ENCODE measurements around the gene RAD51B. TPM values are rescaled to one million over a fixed set of nuclear protein-coding genes. Genes with fewer than 3 reads are reported as not detected.

RAD51B gene
- total and polyA plus RNA-seq, 4 donors = 2.8 to 39.6 (median 13.3) TPM; not detected in 1

DNA sequence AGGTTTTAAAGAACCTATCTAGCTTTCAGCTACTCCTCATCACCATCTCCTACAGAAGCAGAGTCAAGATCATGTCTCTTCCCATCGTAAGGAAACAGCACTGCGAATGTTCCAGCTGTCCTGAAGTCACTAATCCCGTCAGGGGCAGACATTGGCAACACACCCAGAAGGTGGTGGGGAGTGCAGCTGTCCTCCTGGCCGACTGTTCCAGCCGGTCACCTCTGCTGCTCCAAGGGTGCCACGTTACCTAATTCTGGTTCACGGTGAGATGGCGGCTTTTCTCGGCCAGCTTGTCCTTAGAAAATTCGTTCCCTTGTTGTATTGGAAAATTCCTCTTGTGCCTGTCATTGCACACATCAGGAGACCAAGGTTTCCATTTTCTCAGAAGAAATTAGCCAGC lies 777.1 kb downstream of the RAD51B start:
- 89 to 91% methylated on average over 10 of the region's 10 CpGs for WGBS, 2 donors
- no peak overlapping the region for H3K27ac ChIP-seq (ENCODE audit: low read depth in 1 of 2, low read length in 2 of 2)
- H3K9me3 ChIP-seq (ENCODE audit: control insufficient read depth, low read length) = no peaks in the 10 kb centered on the region
- ATAC-seq (ENCODE audit: low FRiP score) = no peak
- intact Hi-C loops (cut with DNase I) = no loop called here
- H3K36me3 ChIP-seq (ENCODE audit: control insufficient read depth in 1 of 2, insufficient read depth in 2 of 2, low read length in 1 of 2) = no peaks in the 10 kb centered on the region
- no peaks in the 10 kb centered on the region for H3K27me3 ChIP-seq (ENCODE audit: control insufficient read depth in 1 of 2, insufficient read depth in 2 of 2, low read length in 1 of 2)
- H3K4me1 ChIP-seq (ENCODE audit: control insufficient read depth in 1 of 2, insufficient read depth in 2 of 2, low read length in 2 of 2) = peaks cover 0 to 2% of the 10 kb centered on the region in 2 donors
- H3K4me3 ChIP-seq (ENCODE audit: low read length in 2 of 2) = no peak overlapping the region
- DNase-seq = no peak

DNA sequence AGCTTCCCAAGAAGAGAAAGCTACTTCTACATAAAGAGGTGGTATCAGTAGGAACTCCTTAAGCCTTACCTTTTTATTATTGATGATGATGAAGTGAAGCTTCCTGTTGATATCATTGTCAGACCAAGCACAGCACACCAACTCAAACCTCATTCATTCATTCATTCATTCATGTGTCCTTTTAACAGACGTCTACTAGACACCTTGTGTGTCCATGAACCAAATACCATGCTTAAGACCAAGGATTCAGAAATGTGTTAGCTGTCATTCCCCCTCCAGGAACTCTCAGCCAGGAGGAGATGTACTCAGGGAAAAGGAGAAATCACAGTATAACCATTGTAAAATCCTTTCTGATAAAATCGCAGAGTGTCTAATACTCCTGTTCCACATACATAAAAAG lies 778.5 kb downstream of the RAD51B start:
- no peaks in the 10 kb centered on the region for H3K9me3 ChIP-seq (ENCODE audit: control insufficient read depth, low read length)
- ATAC-seq (ENCODE audit: low FRiP score) (no peak), DNase-seq (no peak)
- H3K4me1 ChIP-seq (ENCODE audit: control insufficient read depth in 1 of 2, insufficient read depth in 2 of 2, low read length in 2 of 2) = peaks cover 0 to 2% of the 10 kb centered on the region in 2 donors
- no peak overlapping the region for H3K4me3 ChIP-seq (ENCODE audit: low read length in 2 of 2)
- 77 to 80% methylated on average over 2 of the region's 2 CpGs for WGBS, 2 donors
- no peak overlapping the region for H3K27ac ChIP-seq (ENCODE audit: low read depth in 1 of 2, low read length in 2 of 2)
- H3K36me3 ChIP-seq (ENCODE audit: control insufficient read depth in 1 of 2, insufficient read depth in 2 of 2, low read length in 1 of 2) = no peaks in the 10 kb centered on the region
- intact Hi-C loops (cut with DNase I) = no loop called here
- no peaks in the 10 kb centered on the region for H3K27me3 ChIP-seq (ENCODE audit: control insufficient read depth in 1 of 2, insufficient read depth in 2 of 2, low read length in 1 of 2)

DNA sequence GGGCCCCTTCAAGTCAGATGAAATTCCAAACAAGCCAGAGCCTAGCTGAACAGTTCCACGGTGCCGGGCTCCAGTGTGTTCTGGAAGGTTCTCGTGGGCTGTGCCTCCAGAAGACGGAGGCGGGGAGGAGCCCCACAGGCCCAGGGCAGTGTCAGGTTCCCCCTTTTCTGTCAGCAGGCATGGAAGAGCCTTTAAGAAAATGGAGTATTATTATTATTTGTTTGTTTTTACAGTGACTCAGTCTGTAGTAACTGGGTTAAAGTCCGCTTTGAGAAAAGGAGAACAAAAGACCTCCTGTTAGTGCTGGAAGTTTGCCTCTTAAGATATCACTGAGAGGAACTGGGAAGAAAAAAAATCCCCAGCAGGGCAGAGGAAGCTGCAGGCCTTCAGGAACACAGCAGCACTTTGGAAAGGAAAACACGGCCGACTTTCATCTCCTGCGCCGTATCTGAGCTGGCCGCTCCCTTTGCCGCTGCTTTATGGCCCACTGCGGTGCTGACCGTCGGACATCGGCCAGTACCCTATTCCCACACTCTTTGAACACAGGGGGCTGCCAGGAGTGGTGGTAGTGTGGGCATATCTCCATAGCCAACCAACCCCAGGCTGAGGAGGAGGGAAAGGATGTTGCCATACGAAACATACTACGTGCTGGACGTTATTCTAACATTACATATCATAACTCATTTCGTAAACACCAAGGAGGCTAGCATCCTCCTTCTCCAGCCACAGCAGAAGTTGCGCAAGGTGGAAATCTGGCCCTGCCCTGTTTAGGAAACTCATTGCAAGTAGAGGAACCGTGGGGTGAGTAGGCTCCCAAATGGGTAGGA lies 779.3 kb downstream of the RAD51B start:
- H3K36me3 ChIP-seq (ENCODE audit: control insufficient read depth in 1 of 2, insufficient read depth in 2 of 2, low read length in 1 of 2) = no peaks in the 10 kb centered on the region
- peak; percentile 74 for ATAC-seq (ENCODE audit: low FRiP score)
- H3K4me3 ChIP-seq (ENCODE audit: low read length in 2 of 2) = no peak overlapping the region
- WGBS, 2 donors = 27 to 32% methylated on average over 22 of the region's 22 CpGs
- H3K27me3 ChIP-seq (ENCODE audit: control insufficient read depth in 1 of 2, insufficient read depth in 2 of 2, low read length in 1 of 2) = no peaks in the 10 kb centered on the region
- peak overlapping the region in 1 of 2 donors; percentile 75 for H3K27ac ChIP-seq (ENCODE audit: low read depth in 1 of 2, low read length in 2 of 2)
- H3K9me3 ChIP-seq (ENCODE audit: control insufficient read depth, low read length) = no peaks in the 10 kb centered on the region
- peaks cover 0 to 2% of the 10 kb centered on the region in 2 donors for H3K4me1 ChIP-seq (ENCODE audit: control insufficient read depth in 1 of 2, insufficient read depth in 2 of 2, low read length in 2 of 2)
- intact Hi-C loops (cut with DNase I) = no loop called here
- DNase-seq = peak; percentile 86 to 87

DNA sequence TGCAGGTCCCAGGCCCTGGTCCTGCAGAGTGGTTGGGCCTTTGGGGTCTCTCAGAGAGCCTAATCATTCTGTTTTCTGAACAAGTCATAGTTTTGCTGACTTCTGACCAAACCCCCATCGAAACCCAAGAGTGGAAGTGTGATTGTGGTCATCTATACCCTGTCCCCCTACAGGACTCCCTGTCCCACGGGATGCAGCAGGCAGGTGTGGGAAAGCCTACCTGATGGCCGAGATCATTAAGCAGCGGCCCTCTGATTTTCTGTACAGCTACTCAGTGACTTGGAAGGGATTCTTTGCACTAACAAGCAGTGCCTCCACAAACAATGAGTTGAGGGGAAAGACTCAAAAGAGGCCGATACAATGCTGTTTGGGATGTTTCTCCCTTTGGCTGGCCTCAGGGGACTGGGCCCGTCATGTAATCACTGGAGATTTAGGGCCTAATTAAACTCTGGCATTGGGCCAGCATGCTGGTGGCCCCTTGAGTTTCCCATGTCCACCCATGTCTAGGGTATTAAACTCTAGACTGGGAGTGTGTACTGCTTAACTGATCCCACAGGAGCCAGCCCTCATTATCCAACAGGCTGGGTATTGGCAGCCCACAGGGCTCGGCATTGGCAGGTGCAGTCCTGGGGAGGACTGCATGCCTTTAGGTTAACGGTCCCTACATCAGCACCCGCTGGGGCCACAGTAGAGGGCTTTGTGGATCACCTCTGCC lies 780.5 kb downstream of the RAD51B start:
- H3K9me3 ChIP-seq (ENCODE audit: control insufficient read depth, low read length) = no peaks in the 10 kb centered on the region
- intact Hi-C loops (cut with DNase I) = no loop called here
- H3K36me3 ChIP-seq (ENCODE audit: control insufficient read depth in 1 of 2, insufficient read depth in 2 of 2, low read length in 1 of 2) = no peaks in the 10 kb centered on the region
- no peak overlapping the region for H3K4me3 ChIP-seq (ENCODE audit: low read length in 2 of 2)
- H3K4me1 ChIP-seq (ENCODE audit: control insufficient read depth in 1 of 2, insufficient read depth in 2 of 2, low read length in 2 of 2) = peaks cover 0 to 2% of the 10 kb centered on the region in 2 donors
- H3K27ac ChIP-seq (ENCODE audit: low read depth in 1 of 2, low read length in 2 of 2) = no peak overlapping the region
- DNase-seq = no peak
- no peak for ATAC-seq (ENCODE audit: low FRiP score)
- H3K27me3 ChIP-seq (ENCODE audit: control insufficient read depth in 1 of 2, insufficient read depth in 2 of 2, low read length in 1 of 2) = no peaks in the 10 kb centered on the region
- WGBS, 2 donors = 94 to 95% methylated on average over 9 of the region's 9 CpGs

DNA sequence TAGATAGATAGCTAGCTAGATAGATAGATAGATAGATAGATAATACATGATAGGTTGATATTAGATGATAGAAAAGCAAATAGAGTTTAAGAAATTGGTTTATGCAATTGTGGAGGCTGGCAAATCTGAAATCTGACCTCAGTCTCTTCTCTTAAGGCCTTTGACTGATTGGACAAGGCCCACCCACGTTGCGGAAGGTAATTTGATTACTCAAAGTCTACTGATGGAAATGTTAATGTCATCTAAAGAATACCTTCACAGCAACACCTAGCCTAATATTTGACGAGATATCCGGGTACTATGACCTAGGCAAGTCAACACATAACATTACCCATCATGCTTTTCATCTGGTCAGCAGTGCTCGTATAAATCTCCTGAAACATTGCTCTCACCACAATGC lies 782.9 kb downstream of the RAD51B start:
- no peak overlapping the region for H3K4me3 ChIP-seq (ENCODE audit: low read length in 2 of 2)
- H3K36me3 ChIP-seq (ENCODE audit: control insufficient read depth in 1 of 2, insufficient read depth in 2 of 2, low read length in 1 of 2) = no peaks in the 10 kb centered on the region
- H3K4me1 ChIP-seq (ENCODE audit: control insufficient read depth in 1 of 2, insufficient read depth in 2 of 2, low read length in 2 of 2) = peaks cover 0 to 2% of the 10 kb centered on the region in 2 donors
- no peaks in the 10 kb centered on the region for H3K9me3 ChIP-seq (ENCODE audit: control insufficient read depth, low read length)
- intact Hi-C loops (cut with DNase I) = no loop called here
- no peak for DNase-seq
- ATAC-seq (ENCODE audit: low FRiP score) = no peak
- WGBS, 2 donors = 73 to 96% methylated on average over 5 of the region's 5 CpGs
- H3K27ac ChIP-seq (ENCODE audit: low read depth in 1 of 2, low read length in 2 of 2) = no peak overlapping the region
- no peaks in the 10 kb centered on the region for H3K27me3 ChIP-seq (ENCODE audit: control insufficient read depth in 1 of 2, insufficient read depth in 2 of 2, low read length in 1 of 2)

DNA sequence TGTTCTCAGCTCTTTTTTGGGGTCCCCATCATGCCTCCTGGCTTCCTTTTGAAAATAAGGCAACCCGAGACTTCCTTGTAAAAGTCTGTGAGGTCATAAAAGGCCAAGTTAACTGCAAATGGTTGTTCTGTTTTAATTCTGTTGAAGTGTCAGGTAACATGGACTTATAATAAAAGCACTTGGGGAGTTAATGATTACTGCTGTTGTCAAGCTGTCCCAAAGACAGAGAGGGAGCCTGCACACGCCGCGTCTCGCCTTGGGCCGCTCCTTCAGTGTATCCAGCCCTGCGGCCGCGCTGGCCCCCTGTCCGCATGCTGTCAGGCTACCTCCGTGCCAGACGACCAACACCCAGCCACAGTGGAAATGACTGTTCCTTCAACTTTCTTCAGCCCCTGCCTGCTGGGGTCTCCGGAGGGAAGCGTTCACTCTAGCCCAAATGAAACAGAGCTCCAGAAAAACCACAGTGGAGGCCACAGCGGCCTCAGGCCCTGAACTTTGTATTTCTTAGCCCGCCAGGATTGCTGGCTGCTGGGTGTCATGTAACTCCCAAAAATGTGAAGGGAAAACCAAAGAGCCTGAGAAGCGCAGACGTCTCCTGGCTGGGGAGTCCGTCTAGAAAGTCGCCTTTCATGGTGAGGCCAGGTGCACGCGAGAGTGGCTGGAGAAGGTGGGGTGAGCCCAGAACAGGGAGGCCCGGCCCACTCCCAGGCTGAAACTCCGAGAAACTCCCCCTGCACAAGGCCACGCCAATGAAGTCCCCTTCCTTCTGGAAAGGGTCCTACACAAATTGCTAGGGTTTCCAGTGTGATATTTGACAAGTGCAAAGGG lies 784.2 kb downstream of the RAD51B start:
- Histone ChIP-seq H3K36me3 (ENCODE audit: control insufficient read depth in 1 of 2, insufficient read depth in 2 of 2, low read length in 1 of 2) (no peaks in the 10 kb centered on the region), H3K4me1 (ENCODE audit: control insufficient read depth in 1 of 2, insufficient read depth in 2 of 2, low read length in 2 of 2) (no peaks in the 10 kb centered on the region), H3K27ac (ENCODE audit: low read depth in 1 of 2, low read length in 2 of 2) (no peak overlapping the region), H3K9me3 (ENCODE audit: control insufficient read depth, low read length) (no peaks in the 10 kb centered on the region), H3K4me3 (ENCODE audit: low read length in 2 of 2) (no peak overlapping the region), H3K27me3 (ENCODE audit: control insufficient read depth in 1 of 2, insufficient read depth in 2 of 2, low read length in 1 of 2) (no peaks in the 10 kb centered on the region)
- WGBS, 2 donors = 94% methylated on average over 25 of the region's 25 CpGs
- DNase-seq (no peak), ATAC-seq (ENCODE audit: low FRiP score) (no peak)
- intact Hi-C loops (cut with DNase I) = no loop called here

DNA sequence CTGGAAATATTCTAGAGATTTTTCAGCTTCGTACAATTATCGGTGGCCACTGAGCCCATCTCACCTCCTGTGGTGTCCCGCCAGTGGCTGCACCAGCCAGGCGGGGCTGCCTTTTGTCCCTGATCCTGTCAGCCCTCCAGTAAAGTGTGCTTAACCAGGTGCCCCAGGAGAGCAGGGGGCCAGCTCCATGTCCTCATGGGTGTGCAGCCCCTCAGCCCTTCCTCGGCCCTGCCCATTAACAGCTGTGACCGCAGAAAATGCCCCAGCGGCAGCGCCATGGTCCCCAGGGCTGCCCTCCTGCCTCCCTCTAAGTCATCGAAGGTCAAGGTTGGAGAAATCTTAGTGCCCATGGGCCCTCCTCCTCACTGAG lies 784.8 kb downstream of the RAD51B start:
- Histone ChIP-seq H3K27me3 (ENCODE audit: control insufficient read depth in 1 of 2, insufficient read depth in 2 of 2, low read length in 1 of 2) (no peaks in the 10 kb centered on the region), H3K4me1 (ENCODE audit: control insufficient read depth in 1 of 2, insufficient read depth in 2 of 2, low read length in 2 of 2) (no peaks in the 10 kb centered on the region), H3K4me3 (ENCODE audit: low read length in 2 of 2) (no peak overlapping the region), H3K27ac (ENCODE audit: low read depth in 1 of 2, low read length in 2 of 2) (no peak overlapping the region), H3K9me3 (ENCODE audit: control insufficient read depth, low read length) (no peaks in the 10 kb centered on the region), H3K36me3 (ENCODE audit: control insufficient read depth in 1 of 2, insufficient read depth in 2 of 2, low read length in 1 of 2) (no peaks in the 10 kb centered on the region)
- DNase-seq (no peak), ATAC-seq (ENCODE audit: low FRiP score) (no peak)
- intact Hi-C loops (cut with DNase I) = no loop called here
- WGBS, 2 donors = 97 to 99% methylated on average over 9 of the region's 9 CpGs

DNA sequence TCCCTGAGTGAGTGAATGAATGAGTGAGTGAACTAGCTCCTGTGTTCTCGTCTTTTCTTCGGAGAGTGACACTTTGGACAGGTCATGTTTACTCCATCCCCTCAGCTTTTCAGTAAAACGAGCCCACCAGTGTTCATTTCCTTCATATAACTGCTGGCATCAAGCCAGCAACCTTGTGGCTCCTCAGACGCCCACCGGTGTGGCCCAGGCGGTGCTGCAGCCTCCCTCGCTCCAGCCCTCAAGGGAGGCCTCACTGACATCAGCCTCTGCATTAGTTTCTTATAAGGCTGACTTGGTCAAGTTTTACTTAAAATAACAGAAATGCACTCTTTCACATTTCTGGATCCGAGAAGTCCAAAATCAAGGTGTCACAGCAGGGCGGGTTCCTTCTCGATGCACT lies 785.2 kb downstream of the RAD51B start:
- no peak overlapping the region for H3K4me3 ChIP-seq (ENCODE audit: low read length in 2 of 2)
- WGBS, 2 donors = 85 to 92% methylated on average over 10 of the region's 10 CpGs
- intact Hi-C loops (cut with DNase I) = no loop called here
- no peak overlapping the region for H3K27ac ChIP-seq (ENCODE audit: low read depth in 1 of 2, low read length in 2 of 2)
- DNase-seq (no peak), ATAC-seq (ENCODE audit: low FRiP score) (no peak)
- no peaks in the 10 kb centered on the region for H3K4me1 ChIP-seq (ENCODE audit: control insufficient read depth in 1 of 2, insufficient read depth in 2 of 2, low read length in 2 of 2)
- H3K27me3 ChIP-seq (ENCODE audit: control insufficient read depth in 1 of 2, insufficient read depth in 2 of 2, low read length in 1 of 2) = no peaks in the 10 kb centered on the region
- no peaks in the 10 kb centered on the region for H3K9me3 ChIP-seq (ENCODE audit: control insufficient read depth, low read length)
- H3K36me3 ChIP-seq (ENCODE audit: control insufficient read depth in 1 of 2, insufficient read depth in 2 of 2, low read length in 1 of 2) = no peaks in the 10 kb centered on the region

Data from aorta (tissue), 5 donors.